K562 (cell line): ENCODE data around the gene ZDHHC14. TPM values are rescaled to one million over a fixed set of nuclear protein-coding genes. Genes with fewer than 3 reads are reported as not detected.
A peak's percentile ranks its signal among the peaks of the same experiment; 100 is the strongest.

Experiments
- CXXC5 ChIP-seq: fragments of 250-450 bp; sonication (Bioruptor Pico); IDR thresholded peaks from 2 replicates; pipeline ENCODE4 v1.8.0; 2022; ENCODE audit warnings: inconsistent platforms, mild to moderate bottlenecking, moderate library complexity
- E2F3 ChIP-seq: fragments of 250-450 bp; sonication (Bioruptor Pico); IDR thresholded peaks from 2 replicates; pipeline ENCODE4 v1.4.0; 2020; ENCODE audit warnings: mild to moderate bottlenecking
- ELF4 ChIP-seq: fragments of 450-650 bp; formaldehyde crosslinking; IDR thresholded peaks from 2 replicates; pipeline ENCODE4 v1.4.0; 2022; ENCODE audit warnings: missing genetic modification characterization
- EP400 ChIP-seq: fragments of 450-650 bp; IDR thresholded peaks from 2 replicates; pipeline ENCODE4 v1.6.1; 2017; ENCODE audit warnings: antibody characterized with exemption, mild to moderate bottlenecking, moderate library complexity
- L3MBTL2 ChIP-seq: fragments of 450-650 bp; IDR thresholded peaks from 2 replicates; pipeline ENCODE4 v1.6.1; 2016; ENCODE audit warnings: mild to moderate bottlenecking, moderate library complexity
- MCM2 ChIP-seq: fragments of 450-650 bp; IDR thresholded peaks from 2 replicates; pipeline ENCODE4 v1.6.1; 2017; ENCODE audit warnings: low read depth, mild to moderate bottlenecking
- POLR2G ChIP-seq: fragments of 200-400 bp; formaldehyde crosslinking; IDR thresholded peaks from 2 replicates; pipeline ENCODE4 v1.6.1; 2017; ENCODE audit warnings: low read depth, mild to moderate bottlenecking, antibody characterized with exemption, low read length, moderate library complexity
- RAD21 ChIP-seq, 2 experiments: fragments of 250-450 bp in 1 of 2; fragments of 450-650 bp in 1 of 2; sonication (Bioruptor Pico) in 1 of 2; formaldehyde crosslinking in 1 of 2; IDR thresholded peaks in 1 of 2; conservative IDR thresholded peaks in 1 of 2; 2 replicates each; pipeline versions ENCODE4 v1.4.0 to v1.8.0; 2020 to 2022; ENCODE audit warnings: mild to moderate bottlenecking in 2 of 2, moderate library complexity in 1 of 2
- RB1 ChIP-seq: fragments of 450-650 bp; IDR thresholded peaks from 2 replicates; pipeline ENCODE4 v1.6.1; 2017; ENCODE audit warnings: low read depth, mild to moderate bottlenecking
- SAFB ChIP-seq: fragments of 200-400 bp; formaldehyde crosslinking; IDR thresholded peaks from 2 replicates; pipeline ENCODE4 v1.6.1; 2017; ENCODE audit warnings: low read depth, low read length, borderline replicate concordance
- SOX6 ChIP-seq: fragments of 450-650 bp; IDR thresholded peaks from 2 replicates; pipeline ENCODE4 v1.6.1; 2014; ENCODE audit warnings: mild to moderate bottlenecking
- SUPT5H ChIP-seq: fragments of 450-650 bp; IDR thresholded peaks from 2 replicates; pipeline ENCODE4 v1.6.1; 2016
- U2AF1 ChIP-seq: fragments of 200-400 bp; formaldehyde crosslinking; optimal IDR thresholded peaks from 2 replicates; pipeline ENCODE3; 2017; ENCODE audit warnings: mild to moderate bottlenecking, low read depth, low read length, moderate library complexity
- ZNF695 ChIP-seq: fragments of 450-650 bp; formaldehyde crosslinking; IDR thresholded peaks from 2 replicates; pipeline ENCODE4 v1.4.0; 2020; ENCODE audit warnings: mild to moderate bottlenecking, moderate library complexity
- ZNF76 ChIP-seq: fragments of 250-450 bp; sonication (Bioruptor Pico); IDR thresholded peaks from 2 replicates; pipeline ENCODE4 v1.4.0; 2020; ENCODE audit warnings: mild to moderate bottlenecking, moderate library complexity, borderline replicate concordance
- polyA plus RNA-seq, 8 experiments: library from polyadenylated mRNA; depleted of rRNA in 4 of 8; stranded (reverse) in 5 of 8; unstranded in 3 of 8; fragments of >200 nt; fragmentation: Nextera tagmentation in 2 of 8; fragmentation: Illumina TruSeq in 1 of 8; extraction: Ambion mirVana in 2 of 8; extraction: Trizol in 1 of 8; gene quantifications; 2 replicates each; pipeline versions ENCODE4 v1.2.1 to v1.2.3, GENCODE V29; 2011 to 2014; ENCODE audit warnings: inconsistent platforms in 1 of 8, missing spikeins in 1 of 8
- total RNA-seq, 7 experiments: library from RNA; depleted of rRNA in 6 of 7; stranded (reverse); fragments of >200 nt in 6 of 7; fragmentation: Illumina TruSeq in 2 of 7; extraction: Trizol in 2 of 7; gene quantifications; 2 replicates each; pipeline versions ENCODE4 v1.2.1 to v1.2.3, GENCODE V29; 2011 to 2021; ENCODE audit warnings: low replicate concordance in 1 of 7
- TF ChIP-seq, protein P1 (sequence below): sonication (generic); formaldehyde crosslinking; IDR thresholded peaks from 2 replicates; pipeline ENCODE4 v1.8.1; 2023; ENCODE audit warnings: mild to moderate bottlenecking, missing genetic modification reagents
- TF ChIP-seq, protein P2 (sequence below): fragments of 450-650 bp; formaldehyde crosslinking; IDR thresholded peaks from 2 replicates; pipeline ENCODE4 v1.4.0; 2020; ENCODE audit warnings: mild to moderate bottlenecking
- TF ChIP-seq, protein P3 (sequence below): sonication (generic); formaldehyde crosslinking; IDR thresholded peaks from 2 replicates; pipeline ENCODE4 v1.8.0; 2023; ENCODE audit warnings: mild to moderate bottlenecking, missing genetic modification reagents
- TF ChIP-seq, protein P4 (sequence below), 2 experiments: IDR thresholded peaks; 2 replicates each; pipeline ENCODE4 v1.6.1; 2011; ENCODE audit warnings: borderline replicate concordance in 1 of 2, control low read depth in 1 of 2, low read depth in 1 of 2, low read length in 1 of 2, mild to moderate bottlenecking in 1 of 2, mixed read lengths in 1 of 2, moderate library complexity in 1 of 2; ENCODE audit not compliant: insufficient read depth in 1 of 2, insufficient read length in 1 of 2, poor library complexity in 1 of 2, severe bottlenecking in 1 of 2; ENCODE audit errors: extremely low read depth in 1 of 2

ZDHHC14 gene
- total and polyA plus RNA-seq, 9 of the 15 experiments (the other 6 are each of a cell fraction or from before 2014, with no cell fraction given): 0.92 to 23.1 (median 13.8) TPM

DNA sequence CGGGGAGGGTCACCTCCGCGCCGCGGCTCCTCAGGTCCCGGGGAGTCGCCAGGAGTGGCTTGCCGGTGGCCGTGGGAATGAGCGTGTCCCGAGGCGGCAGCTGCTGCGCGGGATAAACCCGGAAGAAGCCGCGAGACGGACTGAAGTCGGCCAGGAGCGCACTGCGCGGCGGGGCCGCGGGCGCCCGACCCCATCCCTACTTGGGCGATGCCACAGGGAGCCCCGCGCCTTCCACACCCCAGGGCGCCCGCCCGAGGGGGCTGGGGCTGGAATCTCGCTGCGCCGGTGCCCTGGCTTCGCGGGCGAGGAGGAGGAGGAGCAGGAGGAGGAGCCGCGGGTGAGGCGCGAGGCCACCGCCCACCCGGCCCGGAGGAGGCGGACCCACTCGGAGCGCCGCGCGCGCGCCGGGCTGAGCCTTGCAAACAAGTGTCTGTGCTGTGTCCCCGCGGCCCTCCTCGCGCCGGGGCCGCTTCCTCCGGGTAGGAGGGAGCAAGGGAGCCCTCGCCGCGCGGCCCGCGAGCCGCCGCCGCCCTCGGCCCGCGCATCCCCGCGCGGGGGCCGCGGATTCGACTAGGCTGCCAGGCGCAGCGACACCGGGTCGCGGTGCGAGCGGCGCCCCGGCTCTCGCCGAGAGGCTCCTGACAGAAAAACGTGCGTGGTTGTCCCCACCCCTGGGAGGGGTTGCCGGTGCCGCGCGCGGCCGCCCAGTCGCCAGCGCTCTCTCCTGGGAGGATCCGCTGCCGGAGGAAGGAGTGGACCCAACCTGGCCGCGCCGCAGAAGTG lies at the start of gene ZDHHC14 (continued):
- TF ChIP-seq, protein P1, sequence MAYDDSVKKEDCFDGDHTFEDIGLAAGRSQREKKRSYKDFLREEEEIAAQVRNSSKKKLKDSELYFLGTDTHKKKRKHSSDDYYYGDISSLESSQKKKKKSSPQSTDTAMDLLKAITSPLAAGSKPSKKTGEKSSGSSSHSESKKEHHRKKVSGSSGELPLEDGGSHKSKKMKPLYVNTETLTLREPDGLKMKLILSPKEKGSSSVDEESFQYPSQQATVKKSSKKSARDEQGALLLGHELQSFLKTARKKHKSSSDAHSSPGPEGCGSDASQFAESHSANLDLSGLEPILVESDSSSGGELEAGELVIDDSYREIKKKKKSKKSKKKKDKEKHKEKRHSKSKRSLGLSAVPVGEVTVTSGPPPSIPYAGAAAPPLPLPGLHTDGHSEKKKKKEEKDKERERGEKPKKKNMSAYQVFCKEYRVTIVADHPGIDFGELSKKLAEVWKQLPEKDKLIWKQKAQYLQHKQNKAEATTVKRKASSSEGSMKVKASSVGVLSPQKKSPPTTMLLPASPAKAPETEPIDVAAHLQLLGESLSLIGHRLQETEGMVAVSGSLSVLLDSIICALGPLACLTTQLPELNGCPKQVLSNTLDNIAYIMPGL (CRISPR knock-in tag): 0 out of 2 replicates have a peak, but pooled peaks have one; percentile 76
- TF ChIP-seq RAD21 (CRISPR knock-in tag; conservative IDR thresholded peaks at IDR 0.05 in 1 of 2, IDR thresholded peaks at IDR 0.05 in 1 of 2) (peak in 1 of 2 experiments; percentile 31; a peak in 2 of 4 replicates), CXXC5 (CRISPR knock-in tag) (peak; percentile 82), ELF4 (CRISPR knock-in tag) (0 out of 2 replicates have a peak, but pooled peaks have one; percentile 23), SAFB (peak; percentile 91), L3MBTL2 (peak; percentile 86), RB1 (peak; percentile 68), ZNF76 (CRISPR knock-in tag) (peak; percentile 24; the same call in 1 of the 2 replicates), U2AF1 (peak; percentile 91), SOX6 (peak; percentile 27; the same call in 1 of the 2 replicates), ZNF695 (CRISPR knock-in tag) (0 out of 2 replicates have a peak, but pooled peaks have one; percentile 66), SUPT5H (peak; percentile 83), EP400 (peak; percentile 67), POLR2G (peak; percentile 91), MCM2 (no peak), E2F3 (CRISPR knock-in tag) (peak; percentile 20; the same call in 1 of the 2 replicates)
- TF ChIP-seq, protein P2, sequence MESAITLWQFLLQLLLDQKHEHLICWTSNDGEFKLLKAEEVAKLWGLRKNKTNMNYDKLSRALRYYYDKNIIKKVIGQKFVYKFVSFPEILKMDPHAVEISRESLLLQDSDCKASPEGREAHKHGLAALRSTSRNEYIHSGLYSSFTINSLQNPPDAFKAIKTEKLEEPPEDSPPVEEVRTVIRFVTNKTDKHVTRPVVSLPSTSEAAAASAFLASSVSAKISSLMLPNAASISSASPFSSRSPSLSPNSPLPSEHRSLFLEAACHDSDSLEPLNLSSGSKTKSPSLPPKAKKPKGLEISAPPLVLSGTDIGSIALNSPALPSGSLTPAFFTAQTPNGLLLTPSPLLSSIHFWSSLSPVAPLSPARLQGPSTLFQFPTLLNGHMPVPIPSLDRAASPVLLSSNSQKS (CRISPR knock-in tag): no peak
- TF ChIP-seq, protein P3, sequence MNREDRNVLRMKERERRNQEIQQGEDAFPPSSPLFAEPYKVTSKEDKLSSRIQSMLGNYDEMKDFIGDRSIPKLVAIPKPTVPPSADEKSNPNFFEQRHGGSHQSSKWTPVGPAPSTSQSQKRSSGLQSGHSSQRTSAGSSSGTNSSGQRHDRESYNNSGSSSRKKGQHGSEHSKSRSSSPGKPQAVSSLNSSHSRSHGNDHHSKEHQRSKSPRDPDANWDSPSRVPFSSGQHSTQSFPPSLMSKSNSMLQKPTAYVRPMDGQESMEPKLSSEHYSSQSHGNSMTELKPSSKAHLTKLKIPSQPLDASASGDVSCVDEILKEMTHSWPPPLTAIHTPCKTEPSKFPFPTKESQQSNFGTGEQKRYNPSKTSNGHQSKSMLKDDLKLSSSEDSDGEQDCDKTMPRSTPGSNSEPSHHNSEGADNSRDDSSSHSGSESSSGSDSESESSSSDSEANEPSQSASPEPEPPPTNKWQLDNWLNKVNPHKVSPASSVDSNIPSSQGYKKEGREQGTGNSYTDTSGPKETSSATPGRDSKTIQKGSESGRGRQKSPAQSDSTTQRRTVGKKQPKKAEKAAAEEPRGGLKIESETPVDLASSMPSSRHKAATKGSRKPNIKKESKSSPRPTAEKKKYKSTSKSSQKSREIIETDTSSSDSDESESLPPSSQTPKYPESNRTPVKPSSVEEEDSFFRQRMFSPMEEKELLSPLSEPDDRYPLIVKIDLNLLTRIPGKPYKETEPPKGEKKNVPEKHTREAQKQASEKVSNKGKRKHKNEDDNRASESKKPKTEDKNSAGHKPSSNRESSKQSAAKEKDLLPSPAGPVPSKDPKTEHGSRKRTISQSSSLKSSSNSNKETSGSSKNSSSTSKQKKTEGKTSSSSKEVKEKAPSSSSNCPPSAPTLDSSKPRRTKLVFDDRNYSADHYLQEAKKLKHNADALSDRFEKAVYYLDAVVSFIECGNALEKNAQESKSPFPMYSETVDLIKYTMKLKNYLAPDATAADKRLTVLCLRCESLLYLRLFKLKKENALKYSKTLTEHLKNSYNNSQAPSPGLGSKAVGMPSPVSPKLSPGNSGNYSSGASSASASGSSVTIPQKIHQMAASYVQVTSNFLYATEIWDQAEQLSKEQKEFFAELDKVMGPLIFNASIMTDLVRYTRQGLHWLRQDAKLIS (CRISPR knock-in tag): no peak
- TF ChIP-seq, protein P4, sequence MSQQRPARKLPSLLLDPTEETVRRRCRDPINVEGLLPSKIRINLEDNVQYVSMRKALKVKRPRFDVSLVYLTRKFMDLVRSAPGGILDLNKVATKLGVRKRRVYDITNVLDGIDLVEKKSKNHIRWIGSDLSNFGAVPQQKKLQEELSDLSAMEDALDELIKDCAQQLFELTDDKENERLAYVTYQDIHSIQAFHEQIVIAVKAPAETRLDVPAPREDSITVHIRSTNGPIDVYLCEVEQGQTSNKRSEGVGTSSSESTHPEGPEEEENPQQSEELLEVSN (IDR thresholded peaks at IDR 0.05; ENCODE audit: borderline replicate concordance in 1 of 2, extremely low read depth in 1 of 2, insufficient read depth in 1 of 2, insufficient read length in 1 of 2, low read depth in 1 of 2, low read length in 1 of 2, poor library complexity in 1 of 2, severe bottlenecking in 1 of 2): peak; percentile 57 to 78
